ENCODE results near the gene CAPZA1.

GRCh38 chr1:112672842-112673241 lies 53.2 kb downstream of the CAPZA1 start:
- TF ChIP-seq PATZ1 (CRISPR knock-in tag; IDR thresholded peaks at IDR 0.05; ENCODE audit: borderline replicate concordance) = no peak
- no peak for TF ChIP-seq CSDC2 (CRISPR knock-in tag; IDR thresholded peaks at IDR 0.05)
- TF ChIP-seq GLIS3 (CRISPR knock-in tag; IDR thresholded peaks at IDR 0.05) = no peak
- TF ChIP-seq OSR1 (CRISPR knock-in tag; IDR thresholded peaks at IDR 0.05) = no peak
- TF ChIP-seq ZFP3 (CRISPR knock-in tag; IDR thresholded peaks at IDR 0.05) = no peak
- no peak for TF ChIP-seq TCF4 (CRISPR knock-in tag; IDR thresholded peaks at IDR 0.05; ENCODE audit: borderline replicate concordance)
